Right lobe of liver (tissue), 6 donors: ENCODE data around the gene FGGY. TPM values are rescaled to one million over a fixed set of nuclear protein-coding genes. Genes with fewer than 3 reads are reported as not detected.
A peak's percentile ranks its signal among the peaks of the same experiment; 100 is the strongest.
"Not testable (repeated sequence)": the region's sequence is repeated elsewhere in the genome, so short reads cannot be mapped to it uniquely, and the experiment has no call there.

Experiments used
- ATAC-seq, 4 donors: fragments of 200-7000 bp; cut with Tn5 transposase; one replicate each; pipeline ENCODE4 v1.9.1; 2020; ENCODE audit warnings: mild to moderate bottlenecking in 4 of 4, moderate library complexity in 4 of 4
- DNase-seq, 3 donors: peaks; one replicate each; pipeline ENCODE4 v3.0.0-alpha.2; 2020
- H3K27ac ChIP-seq, 3 donors: fragments of 200-600 bp; one replicate each; pipeline ENCODE4 v1.8.0; 2022
- H3K27me3 ChIP-seq, 2 donors: fragments of 200-600 bp; one replicate each; pipeline ENCODE4 v1.8.0; 2022
- H3K36me3 ChIP-seq, 4 donors: fragments of 200-600 bp; sonication (generic) in 1 of 4; one replicate each; pipeline versions ENCODE4 v1.5.1 to v1.8.0; 2017 to 2022; ENCODE audit warnings: control low read depth in 1 of 4
- H3K4me1 ChIP-seq, 4 donors: fragments of 200-600 bp; sonication (generic) in 1 of 4; one replicate each; pipeline versions ENCODE4 v1.5.1 to v1.8.0; 2017 to 2022; ENCODE audit warnings: control low read depth in 1 of 4
- H3K4me3 ChIP-seq, 3 donors: fragments of 200-600 bp; one replicate each; pipeline ENCODE4 v1.8.0; 2022
- H3K9me3 ChIP-seq, 4 donors: fragments of 200-600 bp; sonication (generic) in 1 of 4; one replicate each; pipeline versions ENCODE4 v1.5.1 to v1.8.0; 2017 to 2022; ENCODE audit warnings: control low read depth in 1 of 4
- CTCF ChIP-seq, 4 donors: fragments of 200-600 bp in 3 of 4; fragments of 450-650 bp in 1 of 4; IDR thresholded peaks; one replicate each; pipeline versions ENCODE4 v1.5.1 to v1.8.0; 2016 to 2022; ENCODE audit warnings: antibody characterized with exemption in 4 of 4, mild to moderate bottlenecking in 2 of 4
- POLR2A ChIP-seq: fragments of 450-650 bp; IDR thresholded peaks from one replicate; pipeline ENCODE4 v1.6.1; 2017; ENCODE audit warnings: antibody characterized with exemption, mild to moderate bottlenecking
- whole genome bisulfite sequencing: methylation state at CpG from one replicate; pipeline ENCODE4 v1.1.6; 2018; ENCODE audit warnings: low coverage, low lambda C conversion rate; ENCODE audit not compliant: insufficient coverage; ENCODE audit errors: missing lambda C conversion rate; 5-methylcytosine and 5-hydroxymethylcytosine counted together
- intact Hi-C, 2 donors: fragments of 100-400 bp; cut with DNase I; formaldehyde crosslinking; loops; one replicate each; pipeline versions ENCODE4 v1.11.2 to v1.14.1; 2022
- total RNA-seq, 6 experiments: library from RNA; depleted of rRNA in 2 of 6; stranded (reverse); fragments of >200 nt in 2 of 6; fragmentation: NEBNext Ultra II Directional in 3 of 6; extraction: Animal tissue kit (Norgen Biotek cat#: 25700) in 3 of 6; gene quantifications; one replicate each; pipeline versions ENCODE4 v1.1.0 to v1.2.4, GENCODE V29; 2016 to 2023
- donor health status: DM: no; HTN: yes; CAD: no.
- donor health status: DM: no; HTN: no; CAD: no.
- donor health status: DM: no; HTN: no; CAD: no.
- donor health status: DM: no; HTN: yes; CAD: no.
- donor health status: DM: no; HTN: yes; CAD: no.

FGGY gene
- total RNA-seq, 6 experiments from 2014 or later = 45.5 to 84.2 (median 58.7) TPM

GRCh38 chr1:59346429-59346828 lies 49.5 kb downstream of the FGGY start:
- no peak for DNase-seq
- intact Hi-C loops = no loop called here
- H3K4me3 ChIP-seq = no peak overlapping the region
- no peaks in the 10 kb centered on the region for H3K9me3 ChIP-seq
- peaks cover 0 to 3% (median 0%) of the 10 kb centered on the region in 4 donors for H3K36me3 ChIP-seq
- no peak for TF ChIP-seq CTCF (IDR thresholded peaks at IDR 0.05)
- no peak for TF ChIP-seq POLR2A
- ATAC-seq = peak; percentile 89 to 93 (median 91)
- no peak overlapping the region for H3K27ac ChIP-seq
- WGBS = 28% methylated on average over 3 of the region's 3 CpGs
- H3K27me3 ChIP-seq = no peaks in the 10 kb centered on the region
- peaks cover 0 to 20% (median 9%) of the 10 kb centered on the region in 4 donors for H3K4me1 ChIP-seq

- ATAC-seq = no peak
- 94% methylated on average over 3 of the region's 3 CpGs for WGBS
- Histone ChIP-seq H3K4me1 (peaks cover 0 to 20% (median 9%) of the 10 kb centered on the region in 4 donors), H3K4me3 (no peak overlapping the region), H3K27me3 (no peaks in the 10 kb centered on the region), H3K27ac (no peak overlapping the region), H3K36me3 (peaks cover 0 to 6% (median 1%) of the 10 kb centered on the region in 4 donors), H3K9me3 (no peaks in the 10 kb centered on the region)
- no peak for TF ChIP-seq CTCF (IDR thresholded peaks at IDR 0.05)
- TF ChIP-seq POLR2A = no peak
- intact Hi-C loops = no loop called here
- DNase-seq = no peak
Measured at GRCh38 chr1:59349101-59349500, 52.2 kb downstream of the FGGY start.

GRCh38 chr1:59350521-59350920 lies 53.6 kb downstream of the FGGY start:
- Histone ChIP-seq H3K4me3 (no peak overlapping the region), H3K27ac (no peak overlapping the region), H3K27me3 (no peaks in the 10 kb centered on the region), H3K4me1 (peaks cover 0 to 13% (median 5%) of the 10 kb centered on the region in 4 donors), H3K36me3 (peaks cover 0 to 6% (median 1%) of the 10 kb centered on the region in 4 donors), H3K9me3 (no peaks in the 10 kb centered on the region)
- intact Hi-C loops = no loop called here
- DNase-seq = no peak
- TF ChIP-seq CTCF (IDR thresholded peaks at IDR 0.05) (no peak), POLR2A (no peak)
- WGBS = 86% methylated on average over 2 of the region's 2 CpGs
- no peak for ATAC-seq

GRCh38 chr1:59352065-59352464 lies 55.2 kb downstream of the FGGY start:
- H3K4me1 ChIP-seq = no peaks in the 10 kb centered on the region
- TF ChIP-seq CTCF (IDR thresholded peaks at IDR 0.05) = no peak
- TF ChIP-seq POLR2A = no peak
- WGBS = 58% methylated on average over 1 of the region's 1 CpG
- no peaks in the 10 kb centered on the region for H3K27me3 ChIP-seq
- ATAC-seq (no peak), DNase-seq (no peak)
- H3K9me3 ChIP-seq = no peaks in the 10 kb centered on the region
- no peak overlapping the region for H3K27ac ChIP-seq
- H3K4me3 ChIP-seq = no peak overlapping the region
- intact Hi-C loops = no loop called here
- peaks cover 0 to 6% (median 1%) of the 10 kb centered on the region in 4 donors for H3K36me3 ChIP-seq

GRCh38 chr1:59353453-59353852 lies 56.6 kb downstream of the FGGY start:
- DNase-seq (no peak), ATAC-seq (no peak)
- Histone ChIP-seq H3K9me3 (no peaks in the 10 kb centered on the region), H3K4me3 (no peak overlapping the region), H3K36me3 (peaks cover 0 to 6% (median 1%) of the 10 kb centered on the region in 4 donors), H3K4me1 (no peaks in the 10 kb centered on the region), H3K27me3 (no peaks in the 10 kb centered on the region), H3K27ac (no peak overlapping the region)
- TF ChIP-seq CTCF (IDR thresholded peaks at IDR 0.05) = no peak
- TF ChIP-seq POLR2A = no peak
- 77% methylated on average over 3 of the region's 3 CpGs for WGBS
- intact Hi-C loops = no loop called here

GRCh38 chr1:59354239-59354638 lies 57.3 kb downstream of the FGGY start:
- DNase-seq = not testable (repeated sequence)

More at GRCh38 chr1:59354239-59354638, 57.3 kb downstream of the FGGY start:
- H3K27me3 ChIP-seq, H3K9me3 ChIP-seq, H3K4me1 ChIP-seq, ATAC-seq, H3K36me3 ChIP-seq, H3K4me3 ChIP-seq, intact Hi-C loops, H3K27ac ChIP-seq: not testable (repeated sequence)
- 66% methylated on average over 4 of the region's 4 CpGs for WGBS
